K562 (cell line): ENCODE measurements around the gene FGF14.

Experiments
- ARNT ChIP-seq, 2 experiments: fragments of 450-650 bp; IDR thresholded peaks; 2 replicates each; pipeline ENCODE4 v1.6.1; 2016; ENCODE audit warnings: mild to moderate bottlenecking in 1 of 2
- CBX2 ChIP-seq: fragments of 200-600 bp; sonication (generic); IDR thresholded peaks from one replicate; pipeline ENCODE4 v1.6.1; 2012; ENCODE audit warnings: mild to moderate bottlenecking, low read length, inconsistent platforms; ENCODE audit not compliant: insufficient read depth, poor library complexity, severe bottlenecking
- FOXJ3 ChIP-seq: sonication (generic); formaldehyde crosslinking; IDR thresholded peaks from 2 replicates; pipeline ENCODE4 v1.4.0; 2020; ENCODE audit warnings: mild to moderate bottlenecking, missing genetic modification reagents
- GATAD2A ChIP-seq: fragments of 450-650 bp; IDR thresholded peaks from 2 replicates; pipeline ENCODE4 v1.6.1; 2017
- KLF6 ChIP-seq: fragments of 250-450 bp; sonication (Bioruptor Pico); IDR thresholded peaks from 2 replicates; pipeline ENCODE4 v1.4.0; 2020; ENCODE audit warnings: mild to moderate bottlenecking, moderate library complexity, borderline replicate concordance
- LEF1 ChIP-seq: fragments of 450-650 bp; IDR thresholded peaks from 2 replicates; pipeline ENCODE4 v1.6.1; 2016; ENCODE audit warnings: mild to moderate bottlenecking
- MAX ChIP-seq: sonication (generic); formaldehyde crosslinking; IDR thresholded peaks from 2 replicates; pipeline ENCODE4 v1.9.0; 2022; ENCODE audit warnings: mild to moderate bottlenecking, missing genetic modification reagents
- NFE2L1 ChIP-seq: fragments of 450-650 bp; IDR thresholded peaks from 2 replicates; pipeline ENCODE4 v1.6.1; 2016; ENCODE audit warnings: missing genetic modification characterization, low read depth, mild to moderate bottlenecking, missing compliant biosample characterization, moderate library complexity, borderline replicate concordance
- POLR2AphosphoS2 ChIP-seq: IDR thresholded peaks from 2 replicates; pipeline ENCODE4 v1.6.1; 2012; ENCODE audit warnings: low read length, improper control_type of control experiment
- RB1 ChIP-seq: fragments of 450-650 bp; IDR thresholded peaks from 2 replicates; pipeline ENCODE4 v1.6.1; 2017; ENCODE audit warnings: low read depth, mild to moderate bottlenecking
- ZNF197 ChIP-seq: fragments of 200-800 bp; sonication (Bioruptor generic); IDR thresholded peaks from 2 replicates; pipeline ENCODE4 v1.6.1; 2016; ENCODE audit warnings: low read depth, missing genetic modification characterization, missing compliant biosample characterization
- TF ChIP-seq, protein P1 (sequence below): sonication (generic); formaldehyde crosslinking; IDR thresholded peaks from 2 replicates; pipeline ENCODE4 v1.9.0; 2022; ENCODE audit warnings: mild to moderate bottlenecking, missing genetic modification reagents
- TF ChIP-seq, protein P2 (sequence below), 2 experiments: fragments of 450-650 bp; IDR thresholded peaks; 2 replicates each; pipeline ENCODE4 v1.6.1; 2016

DNA sequence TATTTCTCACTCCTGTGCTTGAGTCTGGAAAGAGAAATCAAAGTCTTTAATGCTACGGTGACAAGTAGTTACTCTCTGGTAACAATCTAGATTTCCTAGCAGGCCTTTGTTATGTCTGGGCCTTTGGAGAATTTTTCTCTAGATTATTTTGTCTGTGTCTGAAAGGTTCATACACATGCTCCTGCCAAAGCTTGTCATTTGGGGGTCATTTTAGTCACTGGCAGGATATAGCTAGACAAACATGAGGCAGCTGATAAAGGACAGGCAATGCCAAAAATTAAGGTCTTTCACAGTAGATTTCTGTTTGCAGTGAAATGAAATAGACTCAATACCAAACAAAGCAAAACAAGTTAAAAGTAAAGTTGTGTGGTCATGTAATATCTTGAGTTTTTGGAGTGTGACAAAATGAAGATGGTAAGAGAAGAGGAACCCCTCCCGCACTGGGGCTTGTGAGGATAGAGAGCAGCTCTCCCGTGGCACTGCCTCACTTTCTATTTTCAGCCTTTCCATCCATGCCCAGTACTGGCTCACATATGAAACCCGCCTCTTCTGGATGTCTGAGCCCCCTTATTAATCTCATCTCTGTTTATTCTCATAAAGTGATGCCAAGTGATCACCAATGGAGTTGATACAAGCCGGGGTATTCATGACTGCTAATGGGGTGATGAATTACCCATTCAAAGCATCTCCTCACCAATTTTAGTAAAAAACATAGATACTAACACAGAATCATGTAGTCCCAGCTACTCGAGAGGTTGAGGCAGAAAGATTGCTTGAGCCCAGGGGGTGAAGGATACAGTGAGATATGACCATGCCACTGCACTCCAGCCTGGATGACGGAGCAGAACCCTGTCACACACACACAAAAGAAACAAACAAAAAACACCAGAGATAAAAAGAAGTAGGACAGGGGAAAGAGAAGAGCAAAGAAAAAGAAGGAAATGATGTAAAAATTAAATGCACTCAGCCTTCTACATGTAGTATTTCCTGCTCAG is 389.3 kb downstream of the FGF14 start:
- TF ChIP-seq KLF6: no peak
- TF ChIP-seq, protein P1, sequence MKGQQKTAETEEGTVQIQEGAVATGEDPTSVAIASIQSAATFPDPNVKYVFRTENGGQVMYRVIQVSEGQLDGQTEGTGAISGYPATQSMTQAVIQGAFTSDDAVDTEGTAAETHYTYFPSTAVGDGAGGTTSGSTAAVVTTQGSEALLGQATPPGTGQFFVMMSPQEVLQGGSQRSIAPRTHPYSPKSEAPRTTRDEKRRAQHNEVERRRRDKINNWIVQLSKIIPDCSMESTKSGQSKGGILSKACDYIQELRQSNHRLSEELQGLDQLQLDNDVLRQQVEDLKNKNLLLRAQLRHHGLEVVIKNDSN (CRISPR knock-in tag): no peak
- TF ChIP-seq CBX2: no peak
- TF ChIP-seq ARNT (IDR thresholded peaks at IDR 0.05): no peak
- TF ChIP-seq, protein P2, sequence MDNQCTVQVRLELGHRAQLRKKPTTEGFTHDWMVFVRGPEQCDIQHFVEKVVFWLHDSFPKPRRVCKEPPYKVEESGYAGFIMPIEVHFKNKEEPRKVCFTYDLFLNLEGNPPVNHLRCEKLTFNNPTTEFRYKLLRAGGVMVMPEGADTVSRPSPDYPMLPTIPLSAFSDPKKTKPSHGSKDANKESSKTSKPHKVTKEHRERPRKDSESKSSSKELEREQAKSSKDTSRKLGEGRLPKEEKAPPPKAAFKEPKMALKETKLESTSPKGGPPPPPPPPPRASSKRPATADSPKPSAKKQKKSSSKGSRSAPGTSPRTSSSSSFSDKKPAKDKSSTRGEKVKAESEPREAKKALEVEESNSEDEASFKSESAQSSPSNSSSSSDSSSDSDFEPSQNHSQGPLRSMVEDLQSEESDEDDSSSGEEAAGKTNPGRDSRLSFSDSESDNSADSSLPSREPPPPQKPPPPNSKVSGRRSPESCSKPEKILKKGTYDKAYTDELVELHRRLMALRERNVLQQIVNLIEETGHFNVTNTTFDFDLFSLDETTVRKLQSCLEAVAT (IDR thresholded peaks at IDR 0.05): no peak
- TF ChIP-seq ZNF197 (CRISPR knock-in tag): no peak
- TF ChIP-seq FOXJ3 (CRISPR knock-in tag): no peak
- no peak for TF ChIP-seq POLR2AphosphoS2
- no peak for TF ChIP-seq LEF1
- no peak for TF ChIP-seq GATAD2A
- TF ChIP-seq MAX: no peak
- no peak for TF ChIP-seq RB1
- no peak for TF ChIP-seq NFE2L1 (tag)
